Stimulated activated effector memory CD8-positive, alpha-beta T cell treated with anti-CD3 and anti-CD28 coated beads, Interleukin-12 subunit alpha, Interleukin-12 subunit beta, amount 100 ng/mL, for 72 hours (primary cell): ENCODE results near the gene TRIM3.
A peak's percentile ranks its signal among the peaks of the same experiment; 100 is the strongest.

Source experiments
- ATAC-seq: fragments of 150-1000 bp; cut with Tn5 transposase; 2 replicates; pipeline ENCODE4 v1.10.0; 2021
- DNase-seq, 2 donors: peaks; one replicate each; pipeline ENCODE4 v3.0.0; 2021 to 2022; ENCODE audit warnings: low spot score in 2 of 2
- H3K27ac Mint-ChIP-seq: one replicate; pipeline ENCODE4 v1.8.0; 2022; ENCODE audit warnings: mild to moderate bottlenecking, mixed read lengths
- H3K36me3 Mint-ChIP-seq: one replicate; pipeline ENCODE4 v1.8.0; 2022; ENCODE audit warnings: mild to moderate bottlenecking, mixed read lengths
- H3K4me1 Mint-ChIP-seq: one replicate; pipeline ENCODE4 v1.8.0; 2022; ENCODE audit warnings: mixed read lengths
- H3K4me3 Mint-ChIP-seq: one replicate; pipeline ENCODE4 v1.8.0; 2022; ENCODE audit warnings: mild to moderate bottlenecking, mixed read lengths
- H3K9me3 Mint-ChIP-seq: one replicate; pipeline ENCODE4 v1.8.0; 2022; ENCODE audit warnings: mixed read lengths

Gene TRIM3

GRCh38 chr11:6458352-6459098, 15.2 kb downstream of the TRIM3 start:
- Mint-ChIP-seq H3K9me3 (no peaks in the 10 kb centered on the region), H3K27ac (no peak overlapping the region), H3K4me3 (no peak overlapping the region), H3K4me1 (no peaks in the 10 kb centered on the region), H3K36me3 (no peaks in the 10 kb centered on the region)
- ATAC-seq: no peak
- no peak for DNase-seq

- ATAC-seq (no peak), DNase-seq (no peak)
- no peaks in the 10 kb centered on the region for H3K9me3 Mint-ChIP-seq
- H3K4me3 Mint-ChIP-seq: no peak overlapping the region
- no peaks in the 10 kb centered on the region for H3K36me3 Mint-ChIP-seq
- H3K4me1 Mint-ChIP-seq: no peaks in the 10 kb centered on the region
- no peak overlapping the region for H3K27ac Mint-ChIP-seq
Measured at GRCh38 chr11:6457581-6458320, 16.0 kb downstream of the TRIM3 start.

- ATAC-seq (no peak), DNase-seq (no peak)
- Mint-ChIP-seq H3K4me3 (no peak overlapping the region), H3K27ac (no peak overlapping the region), H3K4me1 (no peaks in the 10 kb centered on the region), H3K9me3 (no peaks in the 10 kb centered on the region), H3K36me3 (no peaks in the 10 kb centered on the region)
Measured at GRCh38 chr11:6456361-6457073, 17.2 kb downstream of the TRIM3 start.

GRCh38 chr11:6455070-6455469, 18.7 kb downstream of the TRIM3 start:
- DNase-seq: no peak
- H3K4me1 Mint-ChIP-seq: no peaks in the 10 kb centered on the region
- H3K4me3 Mint-ChIP-seq: no peak overlapping the region
- H3K36me3 Mint-ChIP-seq: no peaks in the 10 kb centered on the region
- no peak for ATAC-seq
- no peak overlapping the region for H3K27ac Mint-ChIP-seq
- no peaks in the 10 kb centered on the region for H3K9me3 Mint-ChIP-seq

GRCh38 chr11:6453152-6453551, 20.6 kb downstream of the TRIM3 start:
- Mint-ChIP-seq H3K9me3 (no peaks in the 10 kb centered on the region), H3K4me1 (no peaks in the 10 kb centered on the region), H3K27ac (no peak overlapping the region), H3K36me3 (no peaks in the 10 kb centered on the region), H3K4me3 (no peak overlapping the region)
- no peak for DNase-seq
- no peak for ATAC-seq

GRCh38 chr11:6452219-6452618, 21.5 kb downstream of the TRIM3 start:
- no peak for DNase-seq
- H3K9me3 Mint-ChIP-seq: no peaks in the 10 kb centered on the region
- H3K27ac Mint-ChIP-seq: no peak overlapping the region
- no peak overlapping the region for H3K4me3 Mint-ChIP-seq
- H3K36me3 Mint-ChIP-seq: no peaks in the 10 kb centered on the region
- no peak for ATAC-seq
- H3K4me1 Mint-ChIP-seq: no peaks in the 10 kb centered on the region

- no peaks in the 10 kb centered on the region for H3K9me3 Mint-ChIP-seq
- no peaks in the 10 kb centered on the region for H3K4me1 Mint-ChIP-seq
- H3K36me3 Mint-ChIP-seq: no peaks in the 10 kb centered on the region
- H3K4me3 Mint-ChIP-seq: no peak overlapping the region
- no peak overlapping the region for H3K27ac Mint-ChIP-seq
- ATAC-seq (no peak), DNase-seq (no peak)
Measured at GRCh38 chr11:6448574-6448973, 25.2 kb downstream of the TRIM3 start.

GRCh38 chr11:6443269-6444003, 30.3 kb downstream of the TRIM3 start:
- H3K36me3 Mint-ChIP-seq: peaks cover 5% of the 10 kb centered on the region
- ATAC-seq (peak; percentile 77), DNase-seq (peak; percentile 37 to 68)

GRCh38 chr11:6442441-6442840, 31.3 kb downstream of the TRIM3 start:
- H3K27ac Mint-ChIP-seq: no peak overlapping the region
- no peaks in the 10 kb centered on the region for H3K4me1 Mint-ChIP-seq
- ATAC-seq (no peak), DNase-seq (no peak)
- no peaks in the 10 kb centered on the region for H3K9me3 Mint-ChIP-seq
- no peak overlapping the region for H3K4me3 Mint-ChIP-seq
- peaks cover 5% of the 10 kb centered on the region for H3K36me3 Mint-ChIP-seq

More at GRCh38 chr11:6443269-6444003, 30.3 kb downstream of the TRIM3 start:
- no peaks in the 10 kb centered on the region for H3K9me3 Mint-ChIP-seq
- no peak overlapping the region for H3K4me3 Mint-ChIP-seq
- H3K27ac Mint-ChIP-seq: no peak overlapping the region
- H3K4me1 Mint-ChIP-seq: no peaks in the 10 kb centered on the region

GRCh38 chr11:6440906-6441358, 32.8 kb downstream of the TRIM3 start, which contains the start of gene HPX:
HPX (minus strand) TSS chr11:6440987; CDS start chr11:6440963, 24 bp downstream.
- DNase-seq (no peak), ATAC-seq (no peak)
- Mint-ChIP-seq H3K4me3 (no peak within 1 kb of the TSS), H3K4me1 (peaks cover 2% of the 10 kb centered on the region), H3K9me3 (no peaks in the 10 kb centered on the region), H3K36me3 (peaks cover 5% of the 10 kb centered on the region), H3K27ac (no peak within 1 kb of the TSS)

- Mint-ChIP-seq H3K4me3 (no peak overlapping the region), H3K9me3 (no peaks in the 10 kb centered on the region), H3K36me3 (peaks cover 5% of the 10 kb centered on the region), H3K4me1 (peaks cover 5% of the 10 kb centered on the region), H3K27ac (no peak overlapping the region)
- ATAC-seq (peak; percentile 52), DNase-seq (no peak)
Measured at GRCh38 chr11:6438979-6439571, 34.7 kb downstream of the TRIM3 start.

- no peak overlapping the region for H3K27ac Mint-ChIP-seq
- DNase-seq (no peak), ATAC-seq (peak; percentile 49)
- H3K4me1 Mint-ChIP-seq: peaks cover 5% of the 10 kb centered on the region
- peaks cover 5% of the 10 kb centered on the region for H3K36me3 Mint-ChIP-seq
- no peak overlapping the region for H3K4me3 Mint-ChIP-seq
- H3K9me3 Mint-ChIP-seq: no peaks in the 10 kb centered on the region
Measured at GRCh38 chr11:6437993-6438392, 35.7 kb downstream of the TRIM3 start.

- H3K36me3 Mint-ChIP-seq: peaks cover 5% of the 10 kb centered on the region
- peaks cover 5% of the 10 kb centered on the region for H3K4me1 Mint-ChIP-seq
- H3K9me3 Mint-ChIP-seq: no peaks in the 10 kb centered on the region
Measured at GRCh38 chr11:6437423-6437822, 36.3 kb downstream of the TRIM3 start.

GRCh38 chr11:6433998-6434660, 39.6 kb downstream of the TRIM3 start:
- DNase-seq (no peak), ATAC-seq (no peak)
- no peak overlapping the region for H3K27ac Mint-ChIP-seq
- H3K4me3 Mint-ChIP-seq: no peak overlapping the region
- H3K9me3 Mint-ChIP-seq: no peaks in the 10 kb centered on the region
- no peaks in the 10 kb centered on the region for H3K36me3 Mint-ChIP-seq
- peaks cover 13% of the 10 kb centered on the region for H3K4me1 Mint-ChIP-seq

More at GRCh38 chr11:6437423-6437822, 36.3 kb downstream of the TRIM3 start:
- no peak for DNase-seq
- H3K4me3 Mint-ChIP-seq: no peak overlapping the region
- ATAC-seq: no peak
- H3K27ac Mint-ChIP-seq: no peak overlapping the region
